Esophagus squamous epithelium (tissue), 5 donors: ENCODE results near the gene CACNA2D2. TPM values are rescaled to one million over a fixed set of nuclear protein-coding genes. Genes with fewer than 3 reads are reported as not detected.

Source experiments
- DNase-seq: peaks from one replicate; lab custom pipeline; 2025; lab: John Stamatoyannopoulos, UW
- H3K27ac ChIP-seq, 4 donors: fragments of 200-600 bp; sonication (generic); one replicate each; pipeline ENCODE4 v1.5.1; 2016 to 2019; ENCODE audit warnings: mild to moderate bottlenecking in 1 of 4
- H3K27me3 ChIP-seq, 4 donors: fragments of 200-600 bp; sonication (generic); 1 replicate in 3 of 4; 2 replicates in 1 of 4; pipeline versions ENCODE4 v1.5.1 to v1.6.0; 2017 to 2021; ENCODE audit warnings: antibody characterized with exemption in 1 of 4
- H3K36me3 ChIP-seq, 3 donors: fragments of 200-600 bp; sonication (generic); one replicate each; pipeline ENCODE4 v1.5.1; 2016 to 2019
- H3K4me1 ChIP-seq, 3 donors: fragments of 200-600 bp; sonication (generic); one replicate each; pipeline ENCODE4 v1.5.1; 2017 to 2019
- H3K4me3 ChIP-seq, 4 donors: fragments of 200-600 bp; sonication (generic); 1 replicate in 3 of 4; 2 replicates in 1 of 4; pipeline ENCODE4 v1.5.1; 2016 to 2019; ENCODE audit warnings: mild to moderate bottlenecking in 2 of 4, moderate library complexity in 1 of 4
- H3K9me3 ChIP-seq, 3 donors: fragments of 200-600 bp; sonication (generic); one replicate each; pipeline ENCODE4 v1.5.1; 2016 to 2019
- CTCF ChIP-seq, 6 experiments: fragments of 450-650 bp in 4 of 6; fragments of 200-600 bp in 2 of 6; sonication (generic) in 2 of 6; IDR thresholded peaks; one replicate each; pipeline ENCODE4 v1.5.1; 2016 to 2019; ENCODE audit warnings: antibody characterized with exemption in 6 of 6, mild to moderate bottlenecking in 4 of 6, moderate library complexity in 4 of 6
- POLR2A ChIP-seq, 4 donors: fragments of 450-650 bp; IDR thresholded peaks; one replicate each; pipeline ENCODE4 v1.6.1; 2017; ENCODE audit warnings: antibody characterized with exemption in 4 of 4, mild to moderate bottlenecking in 4 of 4, moderate library complexity in 3 of 4
- WGBS, 2 donors: methylation state at CpG; one replicate each; pipeline ENCODE4 v1.1.5; 2018; 5-methylcytosine and 5-hydroxymethylcytosine counted together
- intact Hi-C: fragments of 100-400 bp; cut with DNase I; formaldehyde crosslinking; loops from one replicate; pipeline ENCODE4 v1.15.0; 2022
- total RNA-seq, 4 donors: library from RNA; depleted of rRNA; stranded (reverse); fragments of >200 nt; gene quantifications; one replicate each; pipeline ENCODE4 v1.1.0, GENCODE V29; 2016
- donor health status: DM: yes; HTN: yes; CAD: no.

The CACNA2D2 gene
- total RNA-seq, 4 donors from 2014 or later, result 0.18 to 0.57 (median 0.35) TPM; not detected in 1

GRCh38 chr3:50533807-50534461 is 30.5 kb upstream of the CACNA2D2 start:
- Histone ChIP-seq H3K9me3 (no peaks in the 10 kb centered on the region), H3K4me1 (peaks cover 0 to 11% (median 0%) of the 10 kb centered on the region in 3 donors), H3K27ac (no peak overlapping the region), H3K27me3 (peaks cover 0 to 50% (median 0%) of the 10 kb centered on the region in 4 donors), H3K36me3 (no peaks in the 10 kb centered on the region), H3K4me3 (no peak overlapping the region)
- DNase-seq, result no peak
- TF ChIP-seq CTCF (IDR thresholded peaks at IDR 0.05) (no peak), POLR2A (IDR thresholded peaks at IDR 0.05) (no peak)
- WGBS, 2 donors, result 56 to 72% methylated on average over 8 to 9 of the region's 9 CpGs
- intact Hi-C loops, result loop anchor here (10.0 kb wide), 1 partner anchor 159 kb away; no protein-coding TSS in a partner anchor

- Histone ChIP-seq H3K9me3 (no peaks in the 10 kb centered on the region), H3K36me3 (no peaks in the 10 kb centered on the region), H3K27me3 (peaks cover 0 to 50% (median 0%) of the 10 kb centered on the region in 4 donors), H3K27ac (no peak overlapping the region), H3K4me3 (no peak overlapping the region), H3K4me1 (peaks cover 0 to 11% (median 0%) of the 10 kb centered on the region in 3 donors)
- no peak for DNase-seq
- WGBS, 2 donors, result 65 to 78% methylated on average over 13 of the region's 13 CpGs
- TF ChIP-seq CTCF (IDR thresholded peaks at IDR 0.05) (no peak), POLR2A (IDR thresholded peaks at IDR 0.05) (no peak)
- intact Hi-C loops, result loop anchor here (10.0 kb wide), 1 partner anchor 159 kb away; no protein-coding TSS in a partner anchor
These were observed 29.9 kb upstream of the CACNA2D2 start for GRCh38 chr3:50533316-50533715.

GRCh38 chr3:50532062-50532705 is 28.8 kb upstream of the CACNA2D2 start:
- H3K27ac ChIP-seq, result peak overlapping the region in 1 of 4 donors; percentile 21
- intact Hi-C loops, result loop anchor here (10.0 kb wide), 1 partner anchor 157 kb away; no protein-coding TSS in a partner anchor
- 76 to 83% methylated on average over 9 of the region's 9 CpGs for WGBS, 2 donors

GRCh38 chr3:50531201-50531600 is 27.8 kb upstream of the CACNA2D2 start:
- Histone ChIP-seq H3K4me3 (no peak overlapping the region), H3K9me3 (no peaks in the 10 kb centered on the region), H3K27ac (no peak overlapping the region), H3K36me3 (no peaks in the 10 kb centered on the region), H3K4me1 (peaks cover 0 to 11% (median 0%) of the 10 kb centered on the region in 3 donors), H3K27me3 (peaks cover 0 to 33% (median 0%) of the 10 kb centered on the region in 4 donors)
- 92% methylated on average over 4 of the region's 4 CpGs; no CpG with 5 or more reads in 1 of the 2 donors for WGBS, 2 donors
- no peak for TF ChIP-seq CTCF (IDR thresholded peaks at IDR 0.05)
- no peak for TF ChIP-seq POLR2A (IDR thresholded peaks at IDR 0.05)
- DNase-seq, result no peak
- intact Hi-C loops, result loop anchor here (10.0 kb wide), 1 partner anchor 156 kb away; no protein-coding TSS in a partner anchor

More at GRCh38 chr3:50532062-50532705, 28.8 kb upstream of the CACNA2D2 start:
- Histone ChIP-seq H3K27me3 (peaks cover 0 to 43% (median 0%) of the 10 kb centered on the region in 4 donors), H3K4me1 (peaks cover 0 to 11% (median 0%) of the 10 kb centered on the region in 3 donors), H3K9me3 (no peaks in the 10 kb centered on the region), H3K36me3 (no peaks in the 10 kb centered on the region), H3K4me3 (no peak overlapping the region)
- TF ChIP-seq POLR2A (IDR thresholded peaks at IDR 0.05) (no peak), CTCF (IDR thresholded peaks at IDR 0.05) (no peak)
- DNase-seq, result no peak
